Mesenchymal stem cell (in vitro differentiated cells and primary cell): ENCODE results near the gene MAP3K6.
"Not testable (repeated sequence)": the region's sequence is repeated elsewhere in the genome, so short reads cannot be mapped to it uniquely, and the experiment has no call there.

Experiments
- DNase-seq: peaks from one replicate; pipeline ENCODE4 v3.0.0-alpha.2; 2013
- H2AFZ ChIP-seq: one replicate; pipeline ENCODE4 v1.6.1; 2013; ENCODE audit warnings: low read depth, mild to moderate bottlenecking, control low read depth, inconsistent platforms, low read length, moderate library complexity
- H2AK5ac ChIP-seq: 2 replicates; pipeline ENCODE4 v1.6.1; 2013; ENCODE audit warnings: low read length, moderate library complexity, mild to moderate bottlenecking, inconsistent platforms; ENCODE audit not compliant: severe bottlenecking
- H2BK120ac ChIP-seq: one replicate; pipeline ENCODE4 v1.6.1; 2013; ENCODE audit warnings: low read depth, mild to moderate bottlenecking, inconsistent platforms, low read length, moderate library complexity
- H2BK12ac ChIP-seq, 2 experiments: one replicate each; pipeline ENCODE4 v1.6.1; 2013; ENCODE audit warnings: inconsistent platforms in 2 of 2, low read length in 2 of 2, mild to moderate bottlenecking in 2 of 2, moderate library complexity in 2 of 2, control low read depth in 1 of 2
- H2BK15ac ChIP-seq: one replicate; pipeline ENCODE4 v1.6.1; 2013; ENCODE audit warnings: mild to moderate bottlenecking, low read depth, inconsistent platforms; ENCODE audit not compliant: poor library complexity, severe bottlenecking
- H2BK5ac ChIP-seq: 2 replicates; pipeline ENCODE4 v1.6.1; 2013; ENCODE audit warnings: low read depth, mild to moderate bottlenecking, low read length, control low read depth, inconsistent platforms; ENCODE audit not compliant: poor library complexity, severe bottlenecking
- H3K14ac ChIP-seq, 2 experiments: one replicate each; pipeline ENCODE4 v1.6.1; 2013; ENCODE audit warnings: inconsistent platforms in 2 of 2, low read length in 2 of 2, control low read depth in 1 of 2, mild to moderate bottlenecking in 1 of 2, moderate library complexity in 1 of 2
- H3K18ac ChIP-seq, 2 experiments: one replicate each; pipeline ENCODE4 v1.6.1; 2013; ENCODE audit warnings: inconsistent platforms in 2 of 2, low read length in 2 of 2, control low read depth in 1 of 2, low read depth in 1 of 2, mild to moderate bottlenecking in 1 of 2
- H3K23ac ChIP-seq, 2 experiments: one replicate each; pipeline ENCODE4 v1.6.1; 2013; ENCODE audit warnings: inconsistent platforms in 2 of 2, low read length in 2 of 2, mild to moderate bottlenecking in 2 of 2, moderate library complexity in 2 of 2, control low read depth in 1 of 2
- H3K27ac ChIP-seq: 2 replicates; pipeline ENCODE4 v1.5.1; 2013; ENCODE audit warnings: mild to moderate bottlenecking, moderate library complexity, low read length, control low read depth, inconsistent platforms; ENCODE audit not compliant: poor library complexity, severe bottlenecking
- H3K27me3 ChIP-seq, 2 experiments: 2 replicates each; pipeline versions ENCODE4 v1.6.1 to v1.7.0; 2013; ENCODE audit warnings: low read length in 2 of 2, mild to moderate bottlenecking in 2 of 2, moderate library complexity in 2 of 2, control low read depth in 1 of 2, inconsistent platforms in 1 of 2; ENCODE audit not compliant: control insufficient read depth in 1 of 2, insufficient read depth in 1 of 2
- H3K36me3 ChIP-seq, 2 experiments: 2 replicates each; pipeline versions ENCODE4 v1.6.1 to v1.7.0; 2013; ENCODE audit warnings: low read length in 2 of 2, control low read depth in 1 of 2, inconsistent platforms in 1 of 2, low read depth in 1 of 2, mild to moderate bottlenecking in 1 of 2; ENCODE audit not compliant: insufficient read depth in 2 of 2, control insufficient read depth in 1 of 2
- H3K4ac ChIP-seq, 2 experiments: one replicate each; pipeline ENCODE4 v1.6.1; 2013; ENCODE audit warnings: inconsistent platforms in 2 of 2, low read length in 2 of 2, mild to moderate bottlenecking in 2 of 2, moderate library complexity in 2 of 2, control low read depth in 1 of 2, low read depth in 1 of 2
- H3K4me1 ChIP-seq: 2 replicates; pipeline ENCODE4 v1.6.1; 2013; ENCODE audit warnings: low read depth, low read length, control low read depth; ENCODE audit not compliant: control insufficient read depth, insufficient read depth
- H3K4me2 ChIP-seq: 2 replicates; pipeline ENCODE4 v1.6.1; 2013; ENCODE audit warnings: low read length, mild to moderate bottlenecking, inconsistent platforms; ENCODE audit not compliant: poor library complexity, severe bottlenecking
- H3K4me3 ChIP-seq, 2 experiments: 2 replicates each; pipeline versions ENCODE4 v1.5.1 to v1.7.0; 2013; ENCODE audit warnings: low read length in 2 of 2, mild to moderate bottlenecking in 2 of 2, control low read depth in 1 of 2, low read depth in 1 of 2; ENCODE audit not compliant: insufficient read depth in 1 of 2
- H3K79me1 ChIP-seq: replicated peaks from 2 replicates; pipeline ENCODE4 v1.6.1; 2013; ENCODE audit warnings: mild to moderate bottlenecking, control low read depth, low read length, inconsistent platforms; ENCODE audit not compliant: poor library complexity, severe bottlenecking
- H3K9ac ChIP-seq: 2 replicates; pipeline ENCODE4 v1.7.0; 2013; ENCODE audit warnings: mild to moderate bottlenecking, low read length, moderate library complexity
- H3K9me3 ChIP-seq: 2 replicates; pipeline ENCODE4 v1.7.0; 2013; ENCODE audit warnings: mild to moderate bottlenecking, low read length; ENCODE audit not compliant: control insufficient read depth
- H4K8ac ChIP-seq: one replicate; pipeline ENCODE4 v1.6.1; 2013; ENCODE audit warnings: inconsistent platforms, mild to moderate bottlenecking, low read length, moderate library complexity
- H4K91ac ChIP-seq: one replicate; pipeline ENCODE4 v1.6.1; 2013; ENCODE audit warnings: mild to moderate bottlenecking, low read length, inconsistent platforms
- whole genome bisulfite sequencing: methylation state at CpG from one replicate; pipeline ENCODE4 v1.1.7; 2013; ENCODE audit warnings: mixed read lengths; 5-methylcytosine and 5-hydroxymethylcytosine counted together

The MAP3K6 gene

DNA sequence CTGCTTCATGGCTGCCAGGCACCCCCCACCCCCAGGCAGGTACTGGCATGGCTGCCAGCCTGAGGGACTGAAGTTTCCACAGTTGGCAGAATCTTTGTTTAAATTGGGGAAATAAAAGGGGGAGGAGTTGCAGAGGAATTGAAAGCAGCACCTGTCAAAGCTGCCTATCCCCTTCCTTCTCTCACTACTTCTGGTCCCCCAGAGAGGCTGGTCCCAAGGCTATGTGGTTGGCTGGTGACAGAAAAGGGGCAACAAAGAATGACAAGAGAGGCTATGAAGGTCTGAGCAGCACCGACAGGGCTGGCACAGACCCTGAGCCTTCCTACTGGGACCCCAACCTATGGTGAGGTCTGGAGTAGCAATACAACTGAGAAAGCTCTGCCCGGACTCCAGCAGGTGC is 40.0 kb upstream of the MAP3K6 start:
- Histone ChIP-seq H4K8ac (peak overlapping the region; percentile 21), H3K79me1 (peaks cover 14% of the 10 kb centered on the region)
- H3K14ac ChIP-seq, result not testable (repeated sequence)

DNA sequence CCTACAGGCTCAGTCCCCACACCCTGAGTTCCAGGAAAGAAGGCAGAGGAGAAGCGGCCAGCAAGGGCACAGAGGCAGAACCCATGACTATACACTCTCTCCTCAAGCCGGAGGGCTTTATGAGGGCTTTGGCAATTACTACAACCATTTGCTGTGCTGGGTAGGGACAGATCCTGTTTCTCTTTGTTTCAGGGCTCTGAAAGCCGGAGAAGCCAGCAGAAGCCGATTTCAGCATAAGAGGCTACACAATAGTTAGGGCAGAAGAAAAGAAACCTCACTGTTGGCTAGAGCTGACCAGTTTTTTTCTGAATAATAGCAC is 39.6 kb upstream of the MAP3K6 start:
- peak overlapping the region; percentile 84 for H3K27ac ChIP-seq
- no peak overlapping the region for H2BK120ac ChIP-seq
- peak overlapping the region; percentile 63 for H4K8ac ChIP-seq
- no peak overlapping the region for H3K14ac ChIP-seq
- no peak overlapping the region for H3K4ac ChIP-seq
- no peak overlapping the region for H3K23ac ChIP-seq
- no peak for DNase-seq
- peaks cover 47 to 55% of the 10 kb centered on the region in 2 experiments for H3K36me3 ChIP-seq
- no peak overlapping the region for H3K9ac ChIP-seq
- H3K18ac ChIP-seq, result peak overlapping the region in 1 of 2 experiments; percentile 78
- H2AK5ac ChIP-seq, result peak overlapping the region; percentile 57
- H3K4me3 ChIP-seq, result no peak overlapping the region
- no peak overlapping the region for H3K4me2 ChIP-seq
- no peaks in the 10 kb centered on the region for H3K9me3 ChIP-seq
- no peak overlapping the region for H2AFZ ChIP-seq
- peaks cover 35% of the 10 kb centered on the region for H3K4me1 ChIP-seq
- H2BK15ac ChIP-seq, result no peak overlapping the region
- no peaks in the 10 kb centered on the region for H3K27me3 ChIP-seq
- H3K79me1 ChIP-seq, result peaks cover 14% of the 10 kb centered on the region
- H2BK5ac ChIP-seq, result no peak overlapping the region
- peak overlapping the region; percentile 80 for H4K91ac ChIP-seq
- H2BK12ac ChIP-seq, result no peak overlapping the region
- WGBS, result 98% methylated on average over 3 of the region's 4 CpGs

More for the DNA sequence above, 40.0 kb upstream of the MAP3K6 start:
- H2BK12ac ChIP-seq, H3K4ac ChIP-seq, H4K91ac ChIP-seq, H3K27me3 ChIP-seq, H3K9me3 ChIP-seq, DNase-seq, H3K27ac ChIP-seq, H3K18ac ChIP-seq, H3K4me3 ChIP-seq, H2BK120ac ChIP-seq, H2AFZ ChIP-seq, H2BK5ac ChIP-seq, H2BK15ac ChIP-seq, H3K9ac ChIP-seq, H3K4me2 ChIP-seq, H3K23ac ChIP-seq: not testable (repeated sequence)
- H3K36me3 ChIP-seq, result peaks cover 47 to 55% of the 10 kb centered on the region in 2 experiments
- peak overlapping the region; percentile 41 for H2AK5ac ChIP-seq
- peaks cover 31% of the 10 kb centered on the region for H3K4me1 ChIP-seq
- WGBS, result 97% methylated on average over 2 of the region's 2 CpGs

DNA sequence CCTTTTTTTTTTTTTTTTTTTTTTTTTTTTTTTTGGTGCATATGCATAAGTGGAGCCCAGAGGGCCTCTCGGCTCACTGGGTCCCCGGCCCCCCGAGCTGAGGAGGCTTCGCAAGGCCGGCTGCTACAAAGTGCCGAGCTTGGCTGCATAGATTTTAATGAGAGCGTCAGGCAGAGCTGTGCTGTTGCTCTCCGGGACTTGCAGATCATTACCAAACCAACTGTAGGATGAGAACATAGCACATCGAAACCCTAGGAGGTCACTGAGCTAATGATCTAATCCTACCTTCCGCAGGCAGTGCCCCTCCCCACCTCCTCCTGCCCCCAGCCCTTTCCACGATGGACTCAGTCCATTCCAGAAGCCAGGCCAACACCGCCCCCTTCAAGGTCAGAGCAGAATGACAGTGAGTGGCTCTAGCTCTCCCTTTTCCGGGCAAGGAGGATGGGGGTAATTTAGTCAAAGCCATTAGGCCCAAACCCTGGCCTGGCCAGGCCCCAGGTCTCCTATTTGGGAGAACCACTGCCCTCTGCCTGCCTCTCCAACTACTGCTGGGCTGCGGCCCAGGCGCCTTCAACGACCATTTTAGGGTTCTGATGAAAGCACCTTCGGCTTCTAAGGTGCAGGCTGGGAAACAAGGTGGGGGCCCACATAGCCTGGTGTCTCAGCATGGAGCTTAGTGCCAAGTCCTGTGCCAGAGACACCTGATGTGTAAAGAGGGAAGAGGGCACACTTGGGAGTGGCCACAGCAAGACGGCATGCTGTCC is 39.0 kb upstream of the MAP3K6 start:
- Histone ChIP-seq H3K4me1 (peaks cover 37% of the 10 kb centered on the region), H3K4me2 (peak overlapping the region; percentile 58), H3K36me3 (peaks cover 46 to 52% of the 10 kb centered on the region in 2 experiments), H4K91ac (peak overlapping the region; percentile 80), H2AK5ac (peak overlapping the region; percentile 57), H3K18ac (peak overlapping the region; percentile 48 to 78), H3K9ac (peak overlapping the region; percentile 67), H4K8ac (peak overlapping the region; percentile 63), H3K79me1 (peaks cover 13% of the 10 kb centered on the region), H3K27ac (peak overlapping the region; percentile 94)
- H3K23ac ChIP-seq, H2BK12ac ChIP-seq, H2BK120ac ChIP-seq, H2BK5ac ChIP-seq, H3K4ac ChIP-seq, H2BK15ac ChIP-seq, H2AFZ ChIP-seq, H3K14ac ChIP-seq, H3K27me3 ChIP-seq, H3K9me3 ChIP-seq, H3K4me3 ChIP-seq: not testable (repeated sequence)
- WGBS, result 62% methylated on average over 14 of the region's 18 CpGs
- DNase-seq, result peak; percentile 23

DNA sequence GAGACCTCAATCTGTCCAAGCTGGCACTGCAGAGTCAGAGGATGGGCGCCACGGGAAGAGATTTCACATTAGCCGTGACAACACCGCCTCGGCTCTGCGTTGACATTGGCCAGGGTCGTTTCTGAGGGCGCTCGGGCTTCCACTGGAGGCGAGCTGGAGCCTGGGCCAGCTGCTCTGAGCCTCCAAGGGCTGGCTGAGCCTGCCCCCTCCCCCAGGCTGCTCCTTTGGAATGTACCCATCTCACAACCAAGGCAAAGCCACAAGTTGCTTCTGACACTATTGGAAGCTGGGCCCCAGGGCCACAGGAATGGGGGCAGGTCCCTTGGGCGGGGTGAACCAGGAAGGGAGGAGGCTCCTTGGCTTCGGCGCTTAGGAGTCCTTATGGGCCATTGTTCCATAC is 38.3 kb upstream of the MAP3K6 start:
- Histone ChIP-seq H3K18ac (peak overlapping the region; percentile 81 to 94), H3K9me3 (no peaks in the 10 kb centered on the region), H4K91ac (peak overlapping the region; percentile 91), H2BK15ac (peak overlapping the region; percentile 62), H3K79me1 (peaks cover 11% of the 10 kb centered on the region), H2BK120ac (no peak overlapping the region), H3K36me3 (peaks cover 40 to 45% of the 10 kb centered on the region in 2 experiments), H3K23ac (peak overlapping the region in 1 of 2 experiments; percentile 61), H3K9ac (peak overlapping the region; percentile 67), H2BK12ac (peak overlapping the region; percentile 20 to 79), H3K4me3 (no peak overlapping the region), H3K4me2 (no peak overlapping the region), H3K14ac (peak overlapping the region in 1 of 2 experiments; percentile 75), H3K4ac (peak overlapping the region; percentile 61 to 64), H3K27me3 (no peaks in the 10 kb centered on the region), H4K8ac (peak overlapping the region; percentile 10), H2AFZ (no peak overlapping the region), H3K27ac (peak overlapping the region; percentile 94), H2BK5ac (peak overlapping the region; percentile 71), H3K4me1 (peaks cover 41% of the 10 kb centered on the region), H2AK5ac (peak overlapping the region; percentile 18)
- 54% methylated on average over 13 of the region's 13 CpGs for WGBS
- peak; percentile 91 for DNase-seq
